IgD-negative memory B cell (primary cell): ENCODE results near the gene TMEM178B. TPM values are rescaled to one million over a fixed set of nuclear protein-coding genes. Genes with fewer than 3 reads are reported as not detected.

Experiments used
- H3K27ac Mint-ChIP-seq, 3 donors: one replicate each; pipeline ENCODE4 v1.8.0; 2020 to 2022; ENCODE audit warnings: mild to moderate bottlenecking in 3 of 3, mixed read lengths in 3 of 3, moderate library complexity in 1 of 3
- H3K27me3 Mint-ChIP-seq: one replicate; pipeline ENCODE4 v1.8.0; 2021; ENCODE audit warnings: mixed read lengths
- H3K36me3 Mint-ChIP-seq: one replicate; pipeline ENCODE4 v1.8.0; 2020; ENCODE audit warnings: mild to moderate bottlenecking, mixed read lengths
- H3K4me1 Mint-ChIP-seq, 3 donors: one replicate each; pipeline ENCODE4 v1.8.0; 2020 to 2022; ENCODE audit warnings: mixed read lengths in 3 of 3, mild to moderate bottlenecking in 1 of 3
- H3K4me3 Mint-ChIP-seq, 4 donors: one replicate each; pipeline ENCODE4 v1.8.0; 2020 to 2022; ENCODE audit warnings: mild to moderate bottlenecking in 4 of 4, mixed read lengths in 4 of 4, moderate library complexity in 3 of 4
- H3K9me3 Mint-ChIP-seq, 3 donors: one replicate each; pipeline ENCODE4 v1.8.0; 2020 to 2021; ENCODE audit warnings: mixed read lengths in 3 of 3, mild to moderate bottlenecking in 1 of 3
- polyA plus RNA-seq: library from polyadenylated mRNA; unstranded; fragments of 300-500 nt; fragmentation: Illumina TruSeq; gene quantifications from one replicate; pipeline ENCODE4 v1.2.3, GENCODE V29; 2021

TMEM178B gene
- polyA plus RNA-seq, 1 donor from 2014 or later, result not detected

DNA sequence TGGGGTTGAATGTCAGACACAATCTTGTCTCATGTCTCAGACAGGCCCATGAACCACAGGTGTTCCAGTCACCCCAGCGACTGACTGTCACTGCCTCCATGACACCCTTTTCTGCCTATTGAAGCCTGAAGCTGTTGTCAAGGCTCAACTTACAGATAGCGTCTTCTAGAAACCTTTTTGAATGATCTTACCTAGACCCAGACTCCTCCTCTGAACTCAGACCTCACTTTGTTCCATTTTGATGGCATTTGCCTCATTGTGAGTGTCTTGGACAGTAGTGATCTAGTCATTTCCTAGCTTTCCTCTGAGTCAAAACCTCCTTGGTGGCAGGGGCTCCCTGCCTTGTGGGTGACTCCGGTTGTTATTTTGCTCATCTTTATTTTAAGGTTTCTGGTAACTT lies 379.0 kb downstream of the TMEM178B start:
- Mint-ChIP-seq H3K4me3 (no peak overlapping the region), H3K36me3 (no peaks in the 10 kb centered on the region), H3K9me3 (no peaks in the 10 kb centered on the region), H3K27ac (no peak overlapping the region), H3K4me1 (no peaks in the 10 kb centered on the region), H3K27me3 (no peaks in the 10 kb centered on the region)

DNA sequence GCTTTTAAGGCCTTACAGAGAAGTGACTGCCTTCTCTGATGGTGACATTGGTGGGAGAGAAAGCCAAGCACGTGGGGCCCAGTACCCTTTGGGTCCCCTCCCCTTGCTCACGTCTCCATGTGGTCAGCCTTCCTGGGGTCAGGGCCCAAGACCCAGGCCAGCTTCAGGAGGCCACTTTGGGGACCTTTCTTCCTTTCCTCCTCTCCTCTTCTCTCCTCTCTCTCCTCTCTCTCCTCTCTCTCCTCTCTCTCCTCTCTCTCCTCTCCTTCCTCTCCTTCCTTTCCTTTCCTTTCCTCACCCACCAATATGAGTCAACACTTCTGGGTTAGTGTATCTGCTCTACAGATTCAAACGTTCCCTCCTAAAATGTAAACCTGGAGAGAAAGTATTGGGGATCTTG lies 380.5 kb downstream of the TMEM178B start:
- Mint-ChIP-seq H3K27me3 (no peaks in the 10 kb centered on the region), H3K27ac (no peak overlapping the region), H3K36me3 (no peaks in the 10 kb centered on the region), H3K4me1 (no peaks in the 10 kb centered on the region), H3K9me3 (no peaks in the 10 kb centered on the region), H3K4me3 (no peak overlapping the region)

DNA sequence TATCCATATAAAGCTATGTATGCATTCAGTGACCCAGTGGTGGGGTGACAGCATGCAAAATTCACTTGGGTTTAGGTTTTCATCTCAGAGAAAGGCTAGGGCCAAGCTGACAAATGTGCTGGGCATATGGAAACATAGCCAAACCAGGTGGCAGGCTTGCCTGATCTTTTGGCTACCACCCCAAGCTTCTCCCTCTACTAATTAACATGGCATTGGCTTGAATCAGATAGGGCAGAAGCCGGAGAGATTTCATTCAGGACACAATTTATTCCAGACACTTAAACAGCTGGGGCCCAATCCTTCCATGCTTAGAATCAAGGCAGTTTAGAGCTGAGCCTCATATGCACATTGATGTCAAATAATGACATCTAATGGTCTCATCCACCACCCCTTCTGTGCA lies 381.9 kb downstream of the TMEM178B start:
- no peaks in the 10 kb centered on the region for H3K9me3 Mint-ChIP-seq
- no peaks in the 10 kb centered on the region for H3K4me1 Mint-ChIP-seq
- H3K27ac Mint-ChIP-seq, result no peak overlapping the region
- no peak overlapping the region for H3K4me3 Mint-ChIP-seq
- H3K27me3 Mint-ChIP-seq, result no peaks in the 10 kb centered on the region
- no peaks in the 10 kb centered on the region for H3K36me3 Mint-ChIP-seq

DNA sequence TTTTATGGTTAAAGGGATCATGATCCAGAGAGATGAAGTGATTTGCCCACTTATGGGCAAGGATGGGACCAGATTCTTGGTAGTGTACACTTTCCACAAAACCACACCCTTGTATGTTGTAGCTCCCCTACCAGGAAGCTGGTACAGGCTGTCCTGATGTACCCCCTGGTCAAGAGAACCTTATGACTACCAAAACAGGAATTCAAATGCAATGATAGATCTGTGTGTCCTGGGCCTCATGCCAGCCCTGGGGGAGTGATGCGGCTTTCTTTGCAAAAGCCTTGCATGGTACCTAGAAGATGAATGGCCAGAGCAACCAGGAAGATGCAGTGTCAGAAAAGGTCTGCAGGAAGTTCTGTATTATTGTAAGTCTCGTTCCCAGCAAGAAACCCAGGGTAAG lies 382.4 kb downstream of the TMEM178B start:
- no peaks in the 10 kb centered on the region for H3K4me1 Mint-ChIP-seq
- H3K4me3 Mint-ChIP-seq, result no peak overlapping the region
- H3K27me3 Mint-ChIP-seq, result peaks cover 3% of the 10 kb centered on the region
- H3K9me3 Mint-ChIP-seq, result no peaks in the 10 kb centered on the region
- no peaks in the 10 kb centered on the region for H3K36me3 Mint-ChIP-seq
- H3K27ac Mint-ChIP-seq, result no peak overlapping the region

DNA sequence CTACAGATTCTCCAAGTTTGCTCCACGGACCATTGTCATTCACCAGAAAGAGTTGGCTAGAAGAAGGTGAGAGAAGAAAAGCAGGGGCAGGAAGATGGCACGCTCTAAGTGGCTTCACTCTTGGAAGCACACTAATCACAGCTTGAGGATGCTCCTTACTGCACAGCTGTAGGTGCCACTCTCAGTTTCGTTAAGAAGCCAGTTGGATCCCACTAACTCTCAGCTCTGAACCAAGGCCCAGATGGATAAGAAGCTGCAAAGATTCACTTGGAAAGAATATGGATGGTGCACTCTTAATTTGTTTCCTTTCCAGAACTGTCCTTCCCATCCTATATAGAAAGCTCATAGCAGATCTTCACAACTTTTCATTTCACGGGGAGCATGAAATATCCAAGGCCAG lies 382.8 kb downstream of the TMEM178B start:
- Mint-ChIP-seq H3K4me3 (no peak overlapping the region), H3K27me3 (peaks cover 3% of the 10 kb centered on the region), H3K4me1 (no peaks in the 10 kb centered on the region), H3K27ac (no peak overlapping the region), H3K36me3 (no peaks in the 10 kb centered on the region), H3K9me3 (no peaks in the 10 kb centered on the region)

DNA sequence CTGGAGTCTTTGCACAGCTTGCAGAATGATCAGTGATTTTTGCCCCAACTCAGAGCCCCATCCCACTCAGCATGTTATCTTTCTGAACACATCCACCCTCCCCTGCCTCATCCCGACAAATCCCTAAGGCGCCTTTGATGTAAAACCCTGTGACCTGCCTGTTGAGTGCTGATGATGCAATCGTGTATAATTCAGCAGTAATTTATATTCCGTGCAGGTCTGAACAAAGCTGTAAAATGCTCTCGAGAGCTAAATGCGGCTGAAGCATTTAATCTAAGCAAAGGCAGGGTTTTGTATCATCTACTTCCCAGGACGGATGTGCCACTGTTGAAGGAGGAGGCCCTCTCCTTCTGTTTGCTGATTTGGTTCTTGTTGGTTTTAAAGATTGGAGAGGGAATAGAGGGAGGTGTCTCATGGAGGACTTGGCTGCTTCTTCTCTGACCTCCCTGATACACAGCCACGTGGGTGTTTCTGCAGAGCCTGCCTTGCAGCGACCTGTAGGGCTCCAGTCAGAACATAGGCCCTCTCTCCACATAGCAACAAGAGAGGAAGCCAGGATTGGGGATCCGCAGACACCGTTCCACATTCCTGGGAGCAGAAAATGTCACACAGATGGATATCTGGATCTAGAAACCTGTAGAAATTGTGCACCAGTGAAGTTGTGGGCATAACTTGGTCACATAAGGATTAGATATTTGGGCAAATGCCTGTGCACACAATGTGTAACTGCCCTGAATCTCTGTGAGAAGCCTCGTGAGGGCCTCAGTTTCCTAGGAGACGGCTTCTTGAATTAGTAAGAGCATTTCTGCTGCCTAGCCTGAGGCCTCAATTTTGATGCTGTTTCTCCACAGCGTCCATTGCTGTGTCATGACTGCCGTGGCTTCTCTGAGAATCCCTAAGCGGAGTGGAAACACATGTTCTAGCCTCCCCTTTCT lies 387.2 kb downstream of the TMEM178B start:
- peaks cover 7% of the 10 kb centered on the region for H3K27me3 Mint-ChIP-seq
- peaks cover 0 to under 1% (median 0%) of the 10 kb centered on the region in 3 donors for H3K9me3 Mint-ChIP-seq
- H3K4me1 Mint-ChIP-seq, result no peaks in the 10 kb centered on the region
- H3K27ac Mint-ChIP-seq, result no peak overlapping the region
- no peaks in the 10 kb centered on the region for H3K36me3 Mint-ChIP-seq
- H3K4me3 Mint-ChIP-seq, result no peak overlapping the region

DNA sequence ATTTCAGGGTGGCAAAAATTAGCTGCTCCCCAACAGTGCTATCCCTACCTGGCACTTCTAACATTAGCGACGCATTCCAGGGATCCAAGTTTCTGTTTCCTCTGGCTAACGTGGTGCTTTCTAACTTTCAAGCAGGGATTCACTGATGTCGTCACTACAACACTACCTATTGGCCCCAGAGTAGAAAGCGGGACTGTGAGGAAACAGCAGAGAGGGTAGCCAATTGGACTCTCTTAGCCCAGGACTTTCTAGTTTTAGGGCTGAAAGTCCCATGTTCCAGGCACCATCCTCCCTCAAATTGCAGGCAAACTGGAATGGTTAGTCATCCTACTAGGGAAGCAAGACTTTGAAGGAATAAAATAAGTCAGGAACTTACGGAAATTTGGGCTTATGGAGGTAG lies 388.1 kb downstream of the TMEM178B start:
- Mint-ChIP-seq H3K4me1 (no peaks in the 10 kb centered on the region), H3K9me3 (peaks cover 0 to 1% (median 0%) of the 10 kb centered on the region in 3 donors), H3K4me3 (no peak overlapping the region), H3K27me3 (peaks cover 8% of the 10 kb centered on the region), H3K36me3 (no peaks in the 10 kb centered on the region), H3K27ac (no peak overlapping the region)

DNA sequence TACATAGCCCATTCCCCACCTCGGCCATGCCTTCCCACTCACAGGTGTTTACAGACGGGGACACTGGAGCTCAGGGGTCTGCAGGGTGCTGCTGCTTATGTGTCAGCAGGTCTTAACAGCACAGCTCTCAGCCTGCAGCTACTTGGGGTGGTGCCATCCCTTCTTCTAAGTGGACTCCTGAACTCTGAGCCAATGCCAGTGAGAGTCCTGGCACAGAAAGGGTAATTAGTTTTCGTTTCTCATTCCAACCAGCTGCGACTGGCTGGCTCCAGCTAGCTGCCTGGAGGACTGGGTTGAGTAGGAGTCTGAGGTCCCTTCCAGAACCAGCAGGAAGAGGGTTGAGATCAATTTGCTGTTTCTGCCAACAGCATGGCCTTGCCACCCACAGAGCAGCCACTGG lies 389.1 kb downstream of the TMEM178B start:
- Mint-ChIP-seq H3K9me3 (peaks cover 0 to 1% (median 0%) of the 10 kb centered on the region in 3 donors), H3K27ac (no peak overlapping the region), H3K4me3 (no peak overlapping the region), H3K36me3 (no peaks in the 10 kb centered on the region), H3K27me3 (peaks cover 9% of the 10 kb centered on the region), H3K4me1 (no peaks in the 10 kb centered on the region)

DNA sequence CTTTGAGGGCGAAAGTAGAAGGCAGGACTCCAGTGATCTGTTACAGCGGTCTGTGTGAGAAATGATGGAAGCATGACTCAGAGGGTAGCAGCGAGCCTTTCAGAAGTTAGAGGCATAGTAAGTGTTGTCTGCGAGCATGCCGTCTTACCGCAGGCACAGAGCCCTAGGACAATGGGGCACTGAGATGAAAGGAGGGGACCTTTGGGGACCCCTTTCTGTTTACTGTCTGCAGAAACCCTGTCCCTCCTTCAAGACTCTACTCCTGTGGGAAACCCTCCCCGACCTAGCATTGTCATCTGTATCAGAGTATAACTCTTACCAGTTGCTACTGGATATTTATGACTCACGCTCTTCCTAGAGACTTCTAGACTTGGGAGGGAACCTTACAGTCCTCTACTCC lies 390.1 kb downstream of the TMEM178B start:
- no peak overlapping the region for H3K27ac Mint-ChIP-seq
- peaks cover 9% of the 10 kb centered on the region for H3K27me3 Mint-ChIP-seq
- H3K9me3 Mint-ChIP-seq, result peaks cover 0 to 1% (median 0%) of the 10 kb centered on the region in 3 donors
- no peaks in the 10 kb centered on the region for H3K4me1 Mint-ChIP-seq
- no peaks in the 10 kb centered on the region for H3K36me3 Mint-ChIP-seq
- no peak overlapping the region for H3K4me3 Mint-ChIP-seq

DNA sequence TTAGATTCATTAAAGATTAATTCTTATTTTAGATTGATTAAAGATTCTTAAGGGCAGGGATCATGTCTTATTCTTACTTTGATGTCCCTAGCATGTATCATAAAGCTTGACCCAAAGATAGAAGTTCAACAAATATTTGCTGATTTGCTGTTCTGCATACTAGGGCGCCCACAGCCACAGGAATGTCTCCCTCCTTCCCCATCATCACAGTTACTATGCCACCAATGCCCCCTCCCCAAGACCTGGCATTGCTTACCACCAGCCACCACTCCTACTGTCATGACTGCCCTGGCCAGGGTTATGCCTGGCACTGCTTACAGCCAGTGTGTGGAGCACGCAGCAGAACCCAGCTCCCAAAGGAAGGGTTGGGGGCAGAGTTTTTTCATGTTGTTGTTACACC lies 390.7 kb downstream of the TMEM178B start:
- Mint-ChIP-seq H3K9me3 (peaks cover 0 to 1% (median 0%) of the 10 kb centered on the region in 3 donors), H3K36me3 (no peaks in the 10 kb centered on the region), H3K4me1 (no peaks in the 10 kb centered on the region), H3K4me3 (no peak overlapping the region), H3K27ac (no peak overlapping the region), H3K27me3 (peaks cover 9% of the 10 kb centered on the region)

DNA sequence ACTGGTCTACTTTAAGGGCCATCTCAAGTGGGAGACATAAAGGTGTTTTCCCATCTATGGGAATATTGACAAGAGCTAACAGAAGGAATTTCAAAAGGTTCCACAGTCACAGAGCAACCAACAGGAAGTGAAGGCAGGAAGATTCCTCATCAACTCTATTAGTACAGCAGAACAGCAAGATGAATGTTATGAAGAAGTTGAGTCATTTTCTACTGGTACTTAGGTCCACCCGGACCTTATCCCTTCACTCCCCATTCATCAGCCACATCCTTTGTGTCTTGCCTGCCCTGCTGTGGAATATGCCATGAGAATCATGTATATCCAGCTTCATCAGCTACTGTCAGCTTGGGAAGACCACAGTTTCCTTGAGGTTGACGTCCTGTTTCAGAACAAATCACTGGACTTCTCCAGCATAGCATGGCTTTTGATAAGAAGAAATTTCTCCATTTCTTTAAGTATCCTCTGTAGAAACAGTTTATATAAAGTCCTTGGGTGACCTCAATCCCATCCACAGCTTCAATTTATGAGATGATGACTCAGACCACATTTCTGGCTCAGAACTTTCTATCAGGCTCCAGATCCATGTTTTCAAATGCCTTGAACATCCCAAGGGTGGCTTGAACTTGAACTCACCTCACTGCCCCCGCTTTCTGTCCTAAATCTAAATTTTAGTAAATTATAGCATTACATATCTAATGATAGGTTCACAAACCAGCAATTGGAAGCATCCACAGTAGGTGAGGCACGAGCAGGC lies 392.5 kb downstream of the TMEM178B start:
- no peaks in the 10 kb centered on the region for H3K4me1 Mint-ChIP-seq
- peaks cover 6% of the 10 kb centered on the region for H3K27me3 Mint-ChIP-seq
- H3K4me3 Mint-ChIP-seq, result no peak overlapping the region
- no peak overlapping the region for H3K27ac Mint-ChIP-seq
- peaks cover 0 to 4% (median 3%) of the 10 kb centered on the region in 3 donors for H3K9me3 Mint-ChIP-seq
- H3K36me3 Mint-ChIP-seq, result no peaks in the 10 kb centered on the region

DNA sequence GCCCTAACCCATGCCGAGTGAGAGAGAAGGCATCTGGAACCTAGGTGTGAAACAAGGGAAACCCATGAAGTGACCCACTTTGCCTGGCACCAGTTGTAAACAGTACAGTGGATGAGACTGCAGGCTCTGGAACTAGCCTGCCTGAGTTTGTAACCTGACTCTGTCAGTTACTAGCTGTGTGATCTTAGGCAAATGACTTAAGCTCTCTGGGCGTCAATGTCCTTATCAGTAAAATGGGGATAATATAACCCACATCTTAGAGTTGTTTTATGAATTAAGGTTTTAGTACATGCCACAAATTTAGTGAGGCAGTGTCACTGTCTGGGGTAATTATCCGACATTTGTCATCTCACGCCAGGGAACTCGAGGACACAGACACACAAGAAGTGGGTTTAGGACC lies 394.5 kb downstream of the TMEM178B start:
- Mint-ChIP-seq H3K27me3 (peaks cover 7% of the 10 kb centered on the region), H3K36me3 (no peaks in the 10 kb centered on the region), H3K9me3 (peaks cover 0 to 4% (median 3%) of the 10 kb centered on the region in 3 donors), H3K27ac (no peak overlapping the region), H3K4me3 (no peak overlapping the region), H3K4me1 (no peaks in the 10 kb centered on the region)

DNA sequence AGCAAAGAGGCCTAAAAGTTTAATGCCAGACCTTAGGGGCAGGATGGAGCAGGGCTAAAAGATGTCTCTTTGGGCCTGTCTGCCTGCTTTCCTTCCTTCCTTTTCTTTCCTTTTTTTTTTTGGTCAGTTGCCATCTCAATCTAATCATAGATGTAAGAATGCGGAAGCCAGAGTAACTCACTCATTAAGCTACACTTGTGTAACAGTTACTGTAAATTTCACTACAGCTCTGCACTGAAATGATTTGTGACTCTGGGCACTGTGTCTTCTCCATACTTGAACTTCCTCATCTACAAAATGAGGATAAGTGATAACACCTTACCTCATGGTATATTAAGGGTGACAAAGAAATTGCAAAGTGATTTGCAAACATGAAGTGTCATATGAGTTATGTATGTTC lies 401.8 kb downstream of the TMEM178B start:
- Mint-ChIP-seq H3K4me3 (no peak overlapping the region), H3K4me1 (no peaks in the 10 kb centered on the region), H3K27ac (no peak overlapping the region), H3K36me3 (no peaks in the 10 kb centered on the region), H3K9me3 (peaks cover 0 to 4% (median 0%) of the 10 kb centered on the region in 3 donors), H3K27me3 (peaks cover 1% of the 10 kb centered on the region)

DNA sequence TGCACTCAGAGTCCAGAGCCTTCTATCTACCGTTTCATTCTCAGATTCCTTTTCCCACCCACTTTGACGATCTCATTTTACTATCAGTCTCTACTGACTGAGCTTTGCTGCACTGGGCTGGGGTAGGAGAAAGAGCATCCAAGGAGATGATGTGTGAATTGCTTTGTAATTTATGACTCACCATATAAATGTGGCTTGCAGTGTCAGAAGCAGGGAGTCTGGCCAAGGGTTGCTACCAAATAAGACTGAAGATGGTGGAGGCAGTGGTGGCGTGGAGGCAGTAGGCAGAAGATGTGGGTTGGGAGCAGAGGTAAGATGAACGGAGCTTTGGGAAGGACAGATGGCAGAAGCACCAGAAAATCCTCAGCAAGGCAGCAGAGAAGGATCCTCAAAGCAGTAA lies 404.0 kb downstream of the TMEM178B start:
- peaks cover 1% of the 10 kb centered on the region for H3K27me3 Mint-ChIP-seq
- H3K27ac Mint-ChIP-seq, result no peak overlapping the region
- H3K4me1 Mint-ChIP-seq, result no peaks in the 10 kb centered on the region
- peaks cover 0 to 2% (median 0%) of the 10 kb centered on the region in 3 donors for H3K9me3 Mint-ChIP-seq
- H3K4me3 Mint-ChIP-seq, result no peak overlapping the region
- H3K36me3 Mint-ChIP-seq, result no peaks in the 10 kb centered on the region

DNA sequence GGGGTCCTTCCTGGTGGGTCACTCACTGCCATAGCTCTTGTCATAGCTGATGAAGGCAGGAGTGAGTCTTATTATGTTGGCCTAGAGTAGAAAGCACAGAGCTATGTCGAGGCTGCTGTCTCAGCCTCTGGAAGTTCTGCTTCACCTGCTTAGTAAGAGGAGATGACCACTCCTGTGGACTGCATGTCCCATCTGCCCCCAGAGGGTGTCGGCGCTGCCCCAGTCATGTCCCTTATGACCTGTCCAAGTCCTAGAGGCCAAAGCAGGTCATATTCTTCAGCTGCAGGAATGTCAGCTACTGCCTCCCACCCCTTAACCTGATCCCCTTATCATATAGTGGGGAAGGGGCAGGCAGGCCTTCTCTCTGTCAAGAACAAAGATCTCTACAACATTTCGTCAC lies 405.0 kb downstream of the TMEM178B start:
- H3K4me3 Mint-ChIP-seq, result no peak overlapping the region
- H3K27me3 Mint-ChIP-seq, result peaks cover 1% of the 10 kb centered on the region
- H3K4me1 Mint-ChIP-seq, result no peaks in the 10 kb centered on the region
- peaks cover 0 to 2% (median 0%) of the 10 kb centered on the region in 3 donors for H3K9me3 Mint-ChIP-seq
- H3K27ac Mint-ChIP-seq, result no peak overlapping the region
- no peaks in the 10 kb centered on the region for H3K36me3 Mint-ChIP-seq
